CD4-positive, alpha-beta T cell (primary cell): ENCODE measurements around the gene TULP3. TPM values are rescaled to one million over a fixed set of nuclear protein-coding genes. Genes with fewer than 3 reads are reported as not detected.

ENCODE experiments used
- ATAC-seq: fragments of 200-7000 bp; cut with Tn5 transposase; one replicate; pipeline ENCODE4 v1.10.0; 2022; ENCODE audit warnings: mild to moderate bottlenecking; ENCODE audit not compliant: poor library complexity
- CTCF ChIA-PET: fragments of 350-600 bp; sonication (Branson Sonifier 250); formaldehyde crosslinking; loops from one replicate; lab custom pipeline; 2021; ENCODE audit warnings: antibody characterized with exemption, inconsistent platforms; lab: Charles Lee
- POLR2A ChIA-PET: fragments of 350-600 bp; sonication (Branson Sonifier 250); formaldehyde crosslinking; loops from one replicate; lab custom pipeline; 2021; ENCODE audit warnings: antibody characterized with exemption, inconsistent platforms; lab: Charles Lee
- DNase-seq, 14 experiments: peaks; one replicate each; pipeline ENCODE4 v3.0.0-alpha.2; 2013 to 2020; ENCODE audit warnings: mixed read lengths in 2 of 14
- H3K27ac ChIP-seq, 2 donors: one replicate each; pipeline versions ENCODE4 v1.5.1 to v1.7.0; 2013; ENCODE audit warnings: low read length in 2 of 2, low read depth in 1 of 2, mild to moderate bottlenecking in 1 of 2
- H3K27me3 ChIP-seq, 2 experiments: 1 replicate in 1 of 2; 2 replicates in 1 of 2; pipeline versions ENCODE4 v1.6.1 to v1.7.0; 2013; ENCODE audit warnings: low read length in 2 of 2, control low read depth in 1 of 2, mild to moderate bottlenecking in 1 of 2, moderate library complexity in 1 of 2; ENCODE audit not compliant: insufficient read depth in 2 of 2, control insufficient read depth in 1 of 2
- H3K36me3 ChIP-seq: one replicate; pipeline ENCODE4 v1.6.1; 2013; ENCODE audit warnings: low read length, control low read depth; ENCODE audit not compliant: insufficient read depth
- H3K4me1 ChIP-seq: one replicate; pipeline ENCODE4 v1.6.1; 2013; ENCODE audit warnings: low read length, control low read depth; ENCODE audit not compliant: insufficient read depth
- H3K4me3 ChIP-seq: one replicate; pipeline ENCODE4 v1.5.1; 2013; ENCODE audit warnings: mild to moderate bottlenecking, low read length, moderate library complexity
- H3K9me3 ChIP-seq, 2 experiments: 1 replicate in 1 of 2; 2 replicates in 1 of 2; pipeline versions ENCODE4 v1.6.1 to v1.7.0; 2013; ENCODE audit warnings: low read length in 2 of 2, mild to moderate bottlenecking in 2 of 2, control low read depth in 1 of 2, moderate library complexity in 1 of 2; ENCODE audit not compliant: control insufficient read depth in 1 of 2, insufficient read depth in 1 of 2
- H3K27ac Mint-ChIP-seq: one replicate; pipeline ENCODE4 v1.8.0; 2020; ENCODE audit warnings: mixed read lengths
- H3K27me3 Mint-ChIP-seq: one replicate; pipeline ENCODE4 v1.8.0; 2021; ENCODE audit warnings: mixed read lengths
- H3K36me3 Mint-ChIP-seq: one replicate; pipeline ENCODE4 v1.8.0; 2021; ENCODE audit warnings: low read depth, mixed read lengths
- H3K4me1 Mint-ChIP-seq: one replicate; pipeline ENCODE4 v1.8.0; 2021; ENCODE audit warnings: low read depth, mixed read lengths
- H3K4me3 Mint-ChIP-seq: one replicate; pipeline ENCODE4 v1.8.0; 2020; ENCODE audit warnings: mild to moderate bottlenecking, mixed read lengths
- H3K9me3 Mint-ChIP-seq: one replicate; pipeline ENCODE4 v1.8.0; 2020; ENCODE audit warnings: mixed read lengths
- CTCF ChIP-seq: fragments of 200-600 bp; IDR thresholded peaks from one replicate; pipeline ENCODE4 v1.8.0; 2022; ENCODE audit warnings: antibody characterized with exemption, mild to moderate bottlenecking
- intact Hi-C, 2 experiments: fragments of 100-400 bp; cut with DNase I in 1 of 2; cut with micrococcal nuclease in 1 of 2; formaldehyde crosslinking; loops; one replicate each; pipeline versions ENCODE4 v1.15.1 to v1.9.0; 2023 to 2025; cut with DNase I, micrococcal nuclease
- total RNA-seq, 174 experiments: library from RNA in 2 of 174; stranded (reverse) in 2 of 174; gene quantifications; one replicate each; pipeline ENCODE4 v1.2.3 and lab custom pipeline; 2021 to 2026

TULP3 gene
- total RNA-seq, 2 experiments from 2014 or later, result 4.2 to 5.5 TPM

- Mint-ChIP-seq H3K36me3 (peaks cover 68% of the 10 kb centered on the region), H3K4me3 (no peak overlapping the region), H3K27me3 (no peaks in the 10 kb centered on the region), H3K4me1 (no peaks in the 10 kb centered on the region), H3K27ac (no peak overlapping the region), H3K9me3 (no peaks in the 10 kb centered on the region)
- no peaks in the 10 kb centered on the region for H3K9me3 ChIP-seq
- ChIA-PET CTCF (no interaction called here), POLR2A (no interaction called here)
- no peak for DNase-seq
- no peak overlapping the region for H3K27ac ChIP-seq
- no peak for ATAC-seq
- intact Hi-C loops, result no loop called here
- no peaks in the 10 kb centered on the region for H3K27me3 ChIP-seq
- peaks cover 45% of the 10 kb centered on the region for H3K36me3 ChIP-seq
- TF ChIP-seq CTCF, result no peak
- H3K4me1 ChIP-seq, result no peaks in the 10 kb centered on the region
- no peak overlapping the region for H3K4me3 ChIP-seq
Measured at GRCh38 chr12:2844786-2845185, 45.9 kb upstream of the TULP3 start.

GRCh38 chr12:2845280-2845679, 45.4 kb upstream of the TULP3 start:
- intact Hi-C loops, result no loop called here
- H3K9me3 Mint-ChIP-seq, result no peaks in the 10 kb centered on the region
- DNase-seq (no peak), ATAC-seq (no peak)
- H3K36me3 Mint-ChIP-seq, result peaks cover 69% of the 10 kb centered on the region
- no peaks in the 10 kb centered on the region for H3K27me3 Mint-ChIP-seq
- ChIA-PET CTCF (interaction anchor here (1.0 to 1.7 kb wide), 2 partner anchors 15 to 99 kb away, joined by 3 to 6 read pairs; no protein-coding TSS in a partner anchor), POLR2A (no interaction called here)
- H3K27ac Mint-ChIP-seq, result no peak overlapping the region
- H3K4me1 ChIP-seq, result no peaks in the 10 kb centered on the region
- peaks cover 44% of the 10 kb centered on the region for H3K36me3 ChIP-seq
- no peaks in the 10 kb centered on the region for H3K4me1 Mint-ChIP-seq
- TF ChIP-seq CTCF, result no peak
- H3K9me3 ChIP-seq, result no peaks in the 10 kb centered on the region
- no peak overlapping the region for H3K27ac ChIP-seq
- H3K27me3 ChIP-seq, result no peaks in the 10 kb centered on the region
- H3K4me3 Mint-ChIP-seq, result no peak overlapping the region
- H3K4me3 ChIP-seq, result no peak overlapping the region

- H3K9me3 Mint-ChIP-seq, result no peaks in the 10 kb centered on the region
- DNase-seq (no peak), ATAC-seq (no peak)
- peaks cover 2% of the 10 kb centered on the region for H3K4me1 ChIP-seq
- no peaks in the 10 kb centered on the region for H3K4me1 Mint-ChIP-seq
- peaks cover 39% of the 10 kb centered on the region for H3K36me3 Mint-ChIP-seq
- H3K9me3 ChIP-seq, result no peaks in the 10 kb centered on the region
- no peak overlapping the region for H3K4me3 Mint-ChIP-seq
- H3K27me3 ChIP-seq, result no peaks in the 10 kb centered on the region
- intact Hi-C loops, result loop anchor here (2.0 to 10.0 kb wide), 4 partner anchors 90 to 423 kb away; no protein-coding TSS in a partner anchor
- no peaks in the 10 kb centered on the region for H3K27me3 Mint-ChIP-seq
- no peak overlapping the region for H3K4me3 ChIP-seq
- POLR2A ChIA-PET, result no interaction called here
- H3K27ac Mint-ChIP-seq, result no peak overlapping the region
- CTCF ChIA-PET, result interaction anchor here (0.9 kb wide), 1 partner anchor 93 kb away, joined by 3 read pairs; no protein-coding TSS in a partner anchor
- no peak overlapping the region for H3K27ac ChIP-seq
- peaks cover 18% of the 10 kb centered on the region for H3K36me3 ChIP-seq
- no peak for TF ChIP-seq CTCF
Measured at GRCh38 chr12:2851931-2852330, 38.8 kb upstream of the TULP3 start.
